Panc1 (cell line): ENCODE data around the gene HTR3E.

Source experiments
- POLR2AphosphoS5 ChIP-seq: IDR thresholded peaks from 2 replicates; pipeline ENCODE4 v1.6.1; 2012; ENCODE audit warnings: mild to moderate bottlenecking, low read depth, low read length, moderate library complexity
- TCF7L2 ChIP-seq: IDR thresholded peaks from 2 replicates; pipeline ENCODE4 v1.6.1; 2011; ENCODE audit warnings: mild to moderate bottlenecking, low read depth, low read length, inconsistent platforms
- TF ChIP-seq, protein P1 (sequence below): fragments of 450-650 bp; IDR thresholded peaks from 2 replicates; pipeline ENCODE4 v1.5.1; 2017; ENCODE audit warnings: mild to moderate bottlenecking
- TF ChIP-seq, protein P2 (sequence below), 2 experiments: IDR thresholded peaks; 2 replicates each; pipeline ENCODE4 v1.6.1; 2011 to 2012; ENCODE audit warnings: low read depth in 2 of 2, control low read depth in 1 of 2, low read length in 1 of 2, mild to moderate bottlenecking in 1 of 2, moderate library complexity in 1 of 2; ENCODE audit not compliant: insufficient read depth in 1 of 2

DNA sequence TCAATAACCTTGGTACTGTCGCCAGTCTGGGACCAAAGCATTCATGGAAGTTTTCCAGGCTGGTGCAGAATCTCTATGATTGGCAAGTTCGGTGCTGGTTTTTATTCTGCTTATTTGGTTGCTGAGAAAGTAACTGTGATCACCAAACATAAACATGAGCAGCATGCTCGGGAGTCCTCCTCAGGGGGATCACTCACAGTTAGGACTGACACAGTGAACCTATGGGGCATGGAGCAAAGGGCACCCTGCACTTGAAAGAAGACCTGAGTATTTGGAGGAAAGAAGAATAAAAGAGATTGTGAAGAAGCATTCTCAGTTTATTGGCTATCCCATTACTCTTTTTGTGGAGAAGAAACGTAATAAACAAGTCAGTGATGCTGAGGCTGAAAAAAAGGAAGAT lies 19.2 kb downstream of the HTR3E start:
- TF ChIP-seq TCF7L2: no peak
- TF ChIP-seq, protein P1, sequence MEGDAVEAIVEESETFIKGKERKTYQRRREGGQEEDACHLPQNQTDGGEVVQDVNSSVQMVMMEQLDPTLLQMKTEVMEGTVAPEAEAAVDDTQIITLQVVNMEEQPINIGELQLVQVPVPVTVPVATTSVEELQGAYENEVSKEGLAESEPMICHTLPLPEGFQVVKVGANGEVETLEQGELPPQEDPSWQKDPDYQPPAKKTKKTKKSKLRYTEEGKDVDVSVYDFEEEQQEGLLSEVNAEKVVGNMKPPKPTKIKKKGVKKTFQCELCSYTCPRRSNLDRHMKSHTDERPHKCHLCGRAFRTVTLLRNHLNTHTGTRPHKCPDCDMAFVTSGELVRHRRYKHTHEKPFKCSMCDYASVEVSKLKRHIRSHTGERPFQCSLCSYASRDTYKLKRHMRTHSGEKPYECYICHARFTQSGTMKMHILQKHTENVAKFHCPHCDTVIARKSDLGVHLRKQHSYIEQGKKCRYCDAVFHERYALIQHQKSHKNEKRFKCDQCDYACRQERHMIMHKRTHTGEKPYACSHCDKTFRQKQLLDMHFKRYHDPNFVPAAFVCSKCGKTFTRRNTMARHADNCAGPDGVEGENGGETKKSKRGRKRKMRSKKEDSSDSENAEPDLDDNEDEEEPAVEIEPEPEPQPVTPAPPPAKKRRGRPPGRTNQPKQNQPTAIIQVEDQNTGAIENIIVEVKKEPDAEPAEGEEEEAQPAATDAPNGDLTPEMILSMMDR: no peak
- no peak for TF ChIP-seq POLR2AphosphoS5
- TF ChIP-seq, protein P2, sequence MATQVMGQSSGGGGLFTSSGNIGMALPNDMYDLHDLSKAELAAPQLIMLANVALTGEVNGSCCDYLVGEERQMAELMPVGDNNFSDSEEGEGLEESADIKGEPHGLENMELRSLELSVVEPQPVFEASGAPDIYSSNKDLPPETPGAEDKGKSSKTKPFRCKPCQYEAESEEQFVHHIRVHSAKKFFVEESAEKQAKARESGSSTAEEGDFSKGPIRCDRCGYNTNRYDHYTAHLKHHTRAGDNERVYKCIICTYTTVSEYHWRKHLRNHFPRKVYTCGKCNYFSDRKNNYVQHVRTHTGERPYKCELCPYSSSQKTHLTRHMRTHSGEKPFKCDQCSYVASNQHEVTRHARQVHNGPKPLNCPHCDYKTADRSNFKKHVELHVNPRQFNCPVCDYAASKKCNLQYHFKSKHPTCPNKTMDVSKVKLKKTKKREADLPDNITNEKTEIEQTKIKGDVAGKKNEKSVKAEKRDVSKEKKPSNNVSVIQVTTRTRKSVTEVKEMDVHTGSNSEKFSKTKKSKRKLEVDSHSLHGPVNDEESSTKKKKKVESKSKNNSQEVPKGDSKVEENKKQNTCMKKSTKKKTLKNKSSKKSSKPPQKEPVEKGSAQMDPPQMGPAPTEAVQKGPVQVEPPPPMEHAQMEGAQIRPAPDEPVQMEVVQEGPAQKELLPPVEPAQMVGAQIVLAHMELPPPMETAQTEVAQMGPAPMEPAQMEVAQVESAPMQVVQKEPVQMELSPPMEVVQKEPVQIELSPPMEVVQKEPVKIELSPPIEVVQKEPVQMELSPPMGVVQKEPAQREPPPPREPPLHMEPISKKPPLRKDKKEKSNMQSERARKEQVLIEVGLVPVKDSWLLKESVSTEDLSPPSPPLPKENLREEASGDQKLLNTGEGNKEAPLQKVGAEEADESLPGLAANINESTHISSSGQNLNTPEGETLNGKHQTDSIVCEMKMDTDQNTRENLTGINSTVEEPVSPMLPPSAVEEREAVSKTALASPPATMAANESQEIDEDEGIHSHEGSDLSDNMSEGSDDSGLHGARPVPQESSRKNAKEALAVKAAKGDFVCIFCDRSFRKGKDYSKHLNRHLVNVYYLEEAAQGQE (IDR thresholded peaks at IDR 0.05; ENCODE audit: insufficient read depth in 1 of 2, low read depth in 2 of 2, low read length in 1 of 2): no peak
